Measurements from ENCODE around the gene TUBA4B. TPM values are rescaled to one million over a fixed set of nuclear protein-coding genes. Genes with fewer than 3 reads are reported as not detected.

Gene TUBA4B
- not detected for total RNA-seq

DNA sequence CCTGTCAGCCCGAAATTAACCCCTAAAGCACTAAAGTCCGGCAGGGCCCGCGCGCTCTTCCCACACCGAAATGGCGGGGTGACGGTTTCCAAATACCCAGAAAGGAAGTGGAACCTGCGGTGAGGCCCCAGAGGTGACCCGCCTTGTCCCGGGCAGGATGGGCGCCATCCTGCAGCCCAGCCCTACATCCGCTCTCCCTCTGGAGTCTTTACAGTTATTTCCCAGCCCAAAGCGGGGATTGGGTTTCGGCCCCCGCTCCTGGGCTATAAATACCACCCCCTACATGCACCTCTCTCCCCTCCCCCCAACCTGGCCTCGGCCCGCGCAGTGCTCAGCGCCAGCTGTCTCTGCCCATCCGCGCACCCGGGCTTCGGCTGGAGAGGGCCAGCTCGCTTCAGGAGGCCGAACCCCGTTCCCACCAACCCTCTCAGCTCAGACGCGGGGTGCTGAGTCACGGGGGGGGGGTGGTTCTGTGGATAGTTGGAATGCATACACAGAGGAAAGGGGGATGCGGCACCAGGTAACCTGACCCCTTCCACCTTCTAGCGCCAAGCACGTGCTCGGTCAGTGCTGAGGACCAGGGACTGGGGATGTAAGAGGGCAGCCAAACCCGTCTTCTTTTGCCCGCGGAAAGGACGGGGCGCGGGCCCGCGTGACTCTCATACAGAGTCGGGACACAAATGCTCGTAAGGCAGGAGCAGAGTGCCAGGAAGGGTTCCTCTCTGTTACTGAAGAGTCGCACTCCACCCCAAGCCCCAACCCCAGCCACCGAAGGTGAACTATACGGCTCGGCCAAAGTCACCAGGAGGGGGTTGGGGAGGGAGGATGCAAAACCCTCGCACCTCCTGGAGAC lies at the start of gene TUBA4B:
Gene TUBA4B (plus strand): TSS at position 344 of the 853 bp plus-strand sequence. CDS start 165 bp downstream, at position 509.
- DNase-seq (ENCODE audit: low read depth in 2 of 3, low spot score in 2 of 3) = peak in 2 of 3 donors; percentile 21 to 27

GRCh38 chr2:219204425-219205164 lies 48.4 kb upstream of the TUBA4B start:
- no peak for DNase-seq (ENCODE audit: low read depth in 2 of 3, low spot score in 2 of 3)

DNA sequence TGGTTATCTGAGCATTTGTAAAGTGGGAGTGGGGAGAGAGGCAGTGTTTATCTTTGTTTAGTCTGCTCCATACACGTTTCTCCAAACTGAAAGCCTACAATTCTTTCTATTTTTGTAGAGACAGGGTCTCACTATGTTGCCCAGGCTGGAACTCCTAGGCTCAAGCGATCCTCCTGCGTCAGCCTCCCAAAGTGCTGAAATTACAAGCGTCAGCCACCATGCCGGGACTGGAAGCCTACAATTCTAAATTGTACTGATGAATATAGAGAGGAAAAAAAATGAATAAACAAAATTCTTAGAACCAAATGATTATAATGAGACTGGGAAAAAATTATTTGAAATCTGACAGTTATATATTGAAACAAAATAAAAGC lies 47.9 kb upstream of the TUBA4B start:
- DNase-seq (ENCODE audit: low read depth in 2 of 3, low spot score in 2 of 3) = no peak

DNA sequence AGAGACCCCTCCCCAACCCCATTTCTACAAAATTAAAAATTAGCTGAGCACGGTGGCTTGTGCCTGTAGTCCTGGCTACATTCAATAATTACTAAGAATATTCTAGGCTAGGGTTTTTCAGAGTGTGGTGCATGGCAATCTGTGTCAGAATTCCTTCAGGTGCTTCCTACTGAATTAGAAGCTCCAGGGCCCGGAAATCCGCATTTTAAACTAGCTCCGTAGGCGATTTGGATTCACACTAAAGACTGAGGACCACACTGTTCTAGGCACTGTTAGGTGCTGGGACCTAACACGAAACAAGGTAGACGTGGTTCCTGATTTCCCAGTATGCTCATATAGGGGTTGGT lies 47.1 kb upstream of the TUBA4B start:
- no peak for DNase-seq (ENCODE audit: low read depth in 2 of 3, low spot score in 2 of 3)

DNA sequence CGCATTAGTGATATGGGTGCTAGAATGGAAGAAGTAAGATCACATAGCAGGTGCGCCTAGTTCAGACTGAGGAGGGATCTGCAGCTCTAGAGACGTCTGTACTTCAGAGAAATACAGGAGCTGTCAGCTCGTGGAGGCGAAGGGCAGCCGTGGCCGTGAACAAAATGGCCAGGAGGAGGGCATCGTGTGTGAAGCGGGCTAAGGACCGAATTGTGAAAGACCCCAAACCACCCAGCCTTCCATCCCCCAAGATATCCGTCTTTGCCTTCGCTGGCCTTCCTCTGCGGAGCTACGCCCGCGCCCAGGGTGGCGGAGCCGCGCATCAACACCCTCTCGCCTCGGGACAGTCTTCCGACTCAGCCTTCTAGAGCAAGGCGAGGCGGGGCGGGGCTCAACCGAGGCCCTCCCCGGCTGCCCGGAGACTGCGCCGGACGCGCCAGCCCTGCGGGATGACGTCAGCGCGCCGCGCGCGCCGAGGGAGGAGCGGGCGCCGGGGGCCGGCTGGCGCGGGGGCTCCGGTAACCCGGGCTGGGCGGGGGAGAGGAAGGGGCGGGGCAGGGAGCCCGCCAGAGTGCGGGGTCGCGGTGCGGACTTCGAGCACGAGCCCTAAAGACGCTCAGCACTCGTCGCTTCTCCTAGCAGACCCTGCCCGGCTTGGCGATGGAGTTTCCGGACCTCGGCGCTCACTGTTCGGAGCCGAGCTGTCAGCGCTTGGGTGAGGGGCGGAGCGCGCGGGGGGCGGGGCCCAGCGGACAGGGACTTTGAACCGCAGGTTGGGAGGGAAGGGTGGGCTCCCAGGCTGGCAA lies 46.5 kb upstream of the TUBA4B start, which contains the start of gene ZFAND2B:
Gene ZFAND2B (plus strand): TSS at position 455 of the 806 bp plus-strand sequence. CDS start 206 bp downstream, at position 661.
- peak; percentile 96 to 97 (median 96) for DNase-seq (ENCODE audit: low read depth in 2 of 3, low spot score in 2 of 3)

GRCh38 chr2:219207134-219207883 lies 45.7 kb upstream of the TUBA4B start:
- DNase-seq (ENCODE audit: low read depth in 2 of 3, low spot score in 2 of 3) = no peak

DNA sequence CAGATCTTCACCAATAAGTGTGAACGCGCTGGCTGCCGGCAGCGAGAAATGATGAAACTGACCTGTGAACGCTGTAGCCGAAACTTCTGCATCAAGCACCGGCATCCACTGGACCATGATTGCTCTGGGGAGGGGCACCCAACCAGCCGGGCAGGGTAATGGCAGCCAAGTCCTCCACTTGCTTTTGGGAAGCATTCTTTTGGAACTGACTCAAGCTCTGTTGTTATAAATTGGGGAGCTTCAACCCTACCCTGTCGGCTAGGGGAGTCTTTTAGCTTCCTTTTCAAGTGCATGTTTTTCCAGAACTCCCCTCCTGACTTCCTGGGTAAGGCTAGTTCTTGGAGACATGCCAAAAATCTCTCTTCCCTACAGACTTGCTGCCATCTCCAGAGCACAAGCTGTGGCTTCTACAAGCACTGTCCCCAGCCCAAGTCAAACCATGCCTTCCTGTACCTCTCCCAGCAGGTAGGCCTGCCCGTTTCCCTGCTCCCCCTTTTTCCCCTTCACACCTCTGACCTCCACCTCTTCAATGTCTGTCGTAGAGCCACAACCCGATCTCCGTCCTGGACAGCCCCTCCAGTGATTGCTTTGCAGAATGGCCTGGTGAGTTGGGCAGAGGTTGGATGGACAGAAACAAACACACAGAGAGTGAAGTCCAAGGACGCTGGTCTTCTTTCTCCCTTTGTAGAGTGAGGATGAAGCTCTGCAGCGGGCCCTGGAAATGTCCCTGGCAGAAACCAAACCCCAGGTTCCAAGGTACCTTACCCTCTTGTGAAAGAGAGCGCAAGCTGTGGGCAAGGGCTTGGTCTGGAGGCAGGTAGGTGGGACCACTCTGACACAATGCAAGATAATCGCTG lies 44.9 kb upstream of the TUBA4B start:
- no peak for DNase-seq (ENCODE audit: low read depth in 2 of 3, low spot score in 2 of 3)

DNA sequence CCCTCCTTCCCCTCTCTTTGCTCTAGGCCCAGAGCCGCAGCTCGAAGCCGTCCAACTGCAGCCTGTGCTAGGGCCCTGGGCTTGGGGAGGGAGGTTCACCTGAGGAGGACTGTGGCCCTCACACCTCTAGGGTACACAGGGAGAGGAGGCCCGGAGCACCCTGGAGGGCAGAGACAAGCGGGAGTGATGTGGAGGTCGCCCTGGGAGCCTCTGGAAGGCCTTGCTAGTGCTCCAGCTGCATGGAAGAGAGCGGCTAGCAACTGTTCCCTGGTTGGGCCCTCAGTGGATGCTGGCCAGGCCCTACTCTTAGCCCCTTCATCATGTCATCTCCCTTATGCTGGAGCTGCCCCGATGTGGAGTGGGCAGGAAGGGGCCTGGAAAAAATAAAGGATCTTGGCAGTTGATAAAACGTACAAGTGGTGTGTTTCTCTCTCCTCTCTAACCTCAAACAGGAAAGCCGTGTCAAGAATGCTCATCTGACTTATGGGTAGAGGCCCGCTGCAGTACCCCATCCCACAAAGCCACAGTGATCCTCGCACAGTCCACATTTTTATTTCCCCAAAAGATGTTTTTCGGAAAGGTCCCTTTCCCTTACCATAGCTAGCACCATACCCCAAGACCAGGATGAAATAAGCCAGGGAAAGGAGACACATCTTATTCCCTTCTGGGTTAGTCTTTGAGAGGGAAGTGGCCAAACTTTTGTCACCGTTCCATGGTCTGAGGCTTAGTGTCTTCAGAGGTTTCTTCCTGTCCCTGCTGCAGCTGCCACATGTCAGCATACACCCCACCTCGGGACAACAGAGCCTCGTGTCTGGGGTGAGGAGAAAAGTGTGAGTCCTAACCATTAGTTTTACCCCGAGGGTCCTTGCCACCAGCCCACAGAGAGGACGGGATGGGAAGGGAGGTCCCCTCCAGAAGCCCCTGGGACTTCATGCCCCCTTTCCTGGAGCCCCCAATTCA lies 43.5 kb upstream of the TUBA4B start:
- DNase-seq (ENCODE audit: low read depth in 2 of 3, low spot score in 2 of 3) = peak in 1 of 3 donors; percentile 33

- DNase-seq (ENCODE audit: low read depth in 2 of 3, low spot score in 2 of 3) = no peak
Observed at GRCh38 chr2:219210196-219210885, 42.7 kb upstream of the TUBA4B start.

- DNase-seq (ENCODE audit: low read depth in 2 of 3, low spot score in 2 of 3) = no peak
Observed at GRCh38 chr2:219210886-219211362, 42.1 kb upstream of the TUBA4B start.

GRCh38 chr2:219213026-219213415 lies 40.0 kb upstream of the TUBA4B start:
- no peak for DNase-seq (ENCODE audit: low read depth in 2 of 3, low spot score in 2 of 3)

- no peak for DNase-seq (ENCODE audit: low read depth in 2 of 3, low spot score in 2 of 3)
Observed at GRCh38 chr2:219213486-219214071, 39.5 kb upstream of the TUBA4B start.

GRCh38 chr2:219214141-219214540 lies 38.9 kb upstream of the TUBA4B start:
- DNase-seq (ENCODE audit: low read depth in 2 of 3, low spot score in 2 of 3) = no peak

GRCh38 chr2:219214786-219215185 lies 38.3 kb upstream of the TUBA4B start:
- no peak for DNase-seq (ENCODE audit: low read depth in 2 of 3, low spot score in 2 of 3)

GRCh38 chr2:219215871-219216534 lies 37.0 kb upstream of the TUBA4B start:
- DNase-seq (ENCODE audit: low read depth in 2 of 3, low spot score in 2 of 3) = no peak

GRCh38 chr2:219216535-219216915 lies 36.5 kb upstream of the TUBA4B start:
- no peak for DNase-seq (ENCODE audit: low read depth in 2 of 3, low spot score in 2 of 3)

Measured in hematopoietic multipotent progenitor cell (in vitro differentiated cells).